ENCODE results near the gene CTDP1.
"Not testable (repeated sequence)": the region's sequence is repeated elsewhere in the genome, so short reads cannot be mapped to it uniquely, and the experiment has no call there.

The CTDP1 gene

DNA sequence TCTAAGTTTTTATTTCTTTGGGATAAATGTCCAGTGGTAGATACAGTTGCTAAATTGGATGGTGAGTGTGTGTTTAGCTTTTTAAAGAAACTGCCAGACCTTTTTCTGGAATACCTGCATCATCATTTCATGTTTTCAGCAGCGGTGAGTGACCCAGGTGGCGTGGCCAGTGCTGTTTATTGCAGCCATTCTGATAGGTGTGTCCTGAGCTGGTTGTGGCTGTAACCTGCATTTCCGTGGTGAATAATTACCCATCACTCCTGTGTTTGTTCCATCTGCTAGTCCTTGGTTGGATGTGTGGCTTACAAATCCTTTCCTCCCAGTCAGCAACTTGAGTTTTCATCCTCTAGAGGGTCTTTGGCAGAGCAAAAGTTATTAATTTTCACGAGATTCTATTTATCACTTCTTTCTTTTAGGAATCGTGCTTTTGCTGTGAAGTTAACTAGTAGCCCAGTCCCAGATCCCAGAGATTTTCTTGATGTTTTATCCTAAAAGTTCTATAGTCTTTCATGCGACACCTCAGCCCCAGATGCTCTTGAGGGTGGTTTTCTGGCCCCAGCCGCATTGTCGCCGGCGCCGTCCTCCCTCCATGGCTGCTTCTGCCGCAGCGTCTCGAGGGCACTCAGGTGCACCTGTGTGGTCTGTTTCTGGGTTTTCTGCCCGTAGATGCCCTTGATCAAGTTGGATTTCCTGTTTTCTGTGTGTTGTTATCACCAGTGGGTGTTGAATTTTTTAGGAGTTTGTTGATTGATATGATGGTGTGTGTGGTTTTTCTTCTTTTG, 44.9 kb downstream of the CTDP1 start:
- DNase-seq (ENCODE audit: low spot score), result no peak

DNA sequence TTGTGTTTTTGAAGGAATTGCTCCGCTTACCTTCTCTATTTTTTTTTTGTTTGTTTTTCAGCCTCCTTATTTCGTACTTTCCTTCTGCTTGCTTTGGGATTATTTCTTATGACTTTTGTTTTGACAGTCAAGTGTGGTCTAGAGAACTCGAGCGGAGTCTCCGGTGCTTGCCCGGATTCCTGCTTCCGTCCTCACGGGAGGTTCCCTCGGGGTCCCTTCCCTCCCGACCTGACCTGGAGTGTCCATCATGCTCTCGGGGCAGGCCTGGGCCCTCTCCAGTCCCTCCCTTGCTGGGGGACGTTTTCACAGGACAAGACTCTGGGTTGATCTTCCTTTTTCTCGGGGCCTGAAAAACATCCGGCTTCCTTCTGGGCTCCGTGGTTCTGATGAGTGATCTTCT, 45.9 kb downstream of the CTDP1 start:
- no peak for DNase-seq (ENCODE audit: low spot score)

DNA sequence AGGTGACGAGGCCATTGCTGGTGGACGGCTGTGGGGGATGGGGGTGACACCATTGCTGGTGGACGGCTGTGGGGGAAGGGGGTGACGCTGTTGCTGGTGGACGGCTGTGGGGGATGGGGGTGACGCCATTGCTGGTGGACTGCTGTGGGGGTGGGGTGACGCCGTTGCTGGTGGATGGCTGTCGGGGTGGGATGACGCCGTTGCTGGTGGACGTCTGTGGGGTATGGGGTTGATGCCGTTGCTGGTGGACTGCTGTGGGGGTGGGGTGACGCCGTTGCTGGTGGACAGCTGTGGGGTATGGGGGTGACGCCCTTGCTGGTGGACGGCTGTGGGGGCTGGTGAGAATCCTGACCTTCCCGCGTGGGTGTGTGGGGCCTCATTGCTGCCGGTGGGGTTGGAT, 47.1 kb downstream of the CTDP1 start:
- DNase-seq (ENCODE audit: low spot score), result no peak

DNA sequence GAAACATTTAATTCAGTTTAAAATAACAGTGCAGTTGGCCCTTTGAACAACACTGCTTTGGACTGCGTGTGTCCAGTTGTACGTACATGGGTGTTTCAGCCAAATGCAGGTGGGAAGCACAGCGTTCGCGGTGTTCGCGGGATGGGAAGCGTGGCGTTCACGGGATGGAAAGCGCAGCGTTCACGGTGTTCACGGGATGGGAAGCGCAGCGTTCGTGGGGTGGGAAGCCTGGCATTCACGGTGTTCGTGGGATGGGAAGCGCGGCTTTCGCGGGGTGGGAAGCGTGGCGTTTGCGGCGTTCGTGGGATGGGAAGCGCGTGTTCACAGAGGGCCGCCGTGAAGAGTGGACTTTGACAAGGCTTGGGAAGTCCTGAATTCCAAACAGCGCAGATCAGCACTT, 47.6 kb downstream of the CTDP1 start:
- DNase-seq (ENCODE audit: low spot score), result no peak

DNA sequence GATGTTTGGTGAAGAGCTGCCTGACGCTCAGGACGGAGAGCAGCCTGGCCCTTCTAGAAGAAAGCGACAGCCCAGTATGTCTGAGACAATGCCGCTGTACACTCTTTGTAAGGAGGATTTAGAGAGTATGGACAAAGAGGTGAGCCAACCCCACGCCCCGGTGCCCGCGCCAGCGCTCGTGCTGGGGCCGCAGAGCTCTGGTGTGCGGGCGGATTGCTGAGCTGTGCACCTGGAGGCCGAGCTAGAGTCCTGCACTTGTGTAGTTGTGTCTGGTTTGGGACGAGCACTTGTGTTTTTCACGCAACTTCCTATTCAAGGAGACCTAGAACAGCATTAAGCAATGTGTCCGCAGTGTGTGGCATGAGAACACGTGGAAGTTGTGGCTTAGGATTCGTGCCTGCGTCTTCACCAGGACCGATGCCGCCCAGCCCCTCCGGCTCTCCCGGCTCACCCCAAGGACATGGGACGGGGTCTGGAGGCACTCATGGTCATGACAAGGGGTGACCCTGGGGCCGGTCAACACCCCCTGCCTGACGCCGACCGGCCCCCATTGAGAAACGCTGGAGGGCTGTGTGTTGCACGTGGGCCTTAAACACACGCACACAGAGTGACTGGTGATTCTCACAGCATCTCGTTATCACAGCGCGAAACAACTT, 49.5 kb downstream of the CTDP1 start:
- DNase-seq (ENCODE audit: low spot score), result no peak

DNA sequence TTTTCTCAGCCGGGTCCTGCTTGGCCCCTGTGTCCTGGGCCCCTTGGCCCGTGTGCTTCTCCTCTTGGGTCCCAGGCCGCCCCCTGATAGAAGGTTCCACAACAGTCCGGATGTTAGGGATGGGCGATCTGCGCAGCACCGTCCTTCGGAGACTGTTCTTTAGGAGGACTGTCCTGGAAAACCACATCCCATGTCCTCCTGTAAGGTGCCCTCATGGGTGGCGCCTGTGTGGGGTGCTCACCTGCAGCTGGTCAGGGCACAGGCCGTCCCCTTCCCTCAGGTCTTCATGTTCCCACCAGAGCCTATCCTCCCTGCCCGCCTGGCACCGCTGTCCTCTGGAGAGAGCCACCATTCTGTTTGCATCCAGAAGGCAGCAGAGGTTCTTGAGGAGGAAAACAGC, 50.0 kb downstream of the CTDP1 start:
- DNase-seq (ENCODE audit: low spot score), result no peak

DNA sequence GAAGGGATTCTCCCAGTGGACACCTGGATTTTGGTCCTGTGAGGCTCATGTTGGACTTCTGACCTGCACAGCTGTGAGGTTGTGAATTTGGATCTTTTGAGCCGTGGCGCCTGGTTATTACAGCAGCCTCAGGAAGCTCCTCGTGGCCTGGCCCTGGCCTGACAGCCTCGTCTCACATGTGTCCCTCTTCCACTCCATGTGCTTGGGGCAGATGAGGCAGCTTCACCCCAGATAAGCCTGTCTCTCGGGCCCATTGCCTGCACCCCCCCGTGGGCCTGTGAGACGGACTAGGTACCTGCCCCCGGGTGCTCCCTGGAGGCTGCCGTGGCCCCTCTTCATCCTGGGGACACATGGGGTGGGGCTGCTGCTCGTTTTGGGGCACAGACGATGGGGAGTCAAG, 51.2 kb downstream of the CTDP1 start:
- no peak for DNase-seq (ENCODE audit: low spot score)

DNA sequence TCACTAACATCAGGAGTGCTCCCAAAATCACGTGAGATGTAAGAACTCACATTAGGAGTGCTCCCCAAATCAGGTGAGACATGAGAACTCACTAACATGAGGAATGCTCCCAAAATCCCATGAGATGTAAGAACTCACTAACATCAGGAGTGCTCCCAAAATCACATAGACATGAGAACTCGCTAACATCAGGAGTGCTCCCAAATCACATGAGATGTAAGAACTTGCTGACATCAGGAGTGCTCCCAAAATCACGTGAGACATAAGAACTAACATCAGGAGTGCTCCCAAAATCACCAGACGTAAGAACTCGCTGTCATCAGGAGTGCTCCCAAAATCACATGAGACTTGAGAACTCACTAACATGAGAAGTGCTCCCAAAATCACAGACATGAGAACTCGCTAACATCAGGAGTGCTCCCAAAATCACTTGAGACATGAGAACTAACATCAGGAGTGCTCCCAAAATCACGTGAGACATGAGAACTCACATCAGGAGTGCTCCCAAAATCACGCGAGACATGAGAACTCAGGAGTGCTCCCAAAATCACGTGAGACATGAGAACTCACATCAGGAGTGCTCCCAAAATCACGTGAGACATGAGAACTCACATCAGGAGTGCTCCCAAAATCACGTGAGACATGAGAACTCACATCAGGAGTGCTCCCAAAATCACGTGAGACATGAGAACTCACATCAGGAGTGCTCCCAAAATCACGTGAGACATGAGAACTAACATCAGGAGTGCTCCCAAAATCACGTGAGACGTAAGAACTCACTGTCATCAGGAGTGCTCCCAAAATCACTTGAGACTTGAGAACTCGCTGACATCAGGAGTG, 52.5 kb downstream of the CTDP1 start:
- DNase-seq (ENCODE audit: low spot score), result not testable (repeated sequence)

DNA sequence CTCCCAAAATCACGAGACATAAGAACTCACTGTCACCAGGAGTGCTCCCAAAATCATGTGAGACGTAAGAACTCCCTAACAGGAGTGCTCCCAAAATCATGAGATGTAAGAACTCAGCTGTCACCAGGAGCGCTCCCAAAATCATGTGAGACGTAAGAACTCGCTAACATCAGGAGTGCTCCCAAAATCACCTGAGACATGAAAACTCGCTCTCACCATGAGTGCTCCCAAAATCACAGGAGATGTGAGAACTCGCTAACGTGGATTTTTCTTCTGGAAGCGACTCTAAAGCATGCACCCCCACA, 53.1 kb downstream of the CTDP1 start:
- no peak for DNase-seq (ENCODE audit: low spot score)

DNA sequence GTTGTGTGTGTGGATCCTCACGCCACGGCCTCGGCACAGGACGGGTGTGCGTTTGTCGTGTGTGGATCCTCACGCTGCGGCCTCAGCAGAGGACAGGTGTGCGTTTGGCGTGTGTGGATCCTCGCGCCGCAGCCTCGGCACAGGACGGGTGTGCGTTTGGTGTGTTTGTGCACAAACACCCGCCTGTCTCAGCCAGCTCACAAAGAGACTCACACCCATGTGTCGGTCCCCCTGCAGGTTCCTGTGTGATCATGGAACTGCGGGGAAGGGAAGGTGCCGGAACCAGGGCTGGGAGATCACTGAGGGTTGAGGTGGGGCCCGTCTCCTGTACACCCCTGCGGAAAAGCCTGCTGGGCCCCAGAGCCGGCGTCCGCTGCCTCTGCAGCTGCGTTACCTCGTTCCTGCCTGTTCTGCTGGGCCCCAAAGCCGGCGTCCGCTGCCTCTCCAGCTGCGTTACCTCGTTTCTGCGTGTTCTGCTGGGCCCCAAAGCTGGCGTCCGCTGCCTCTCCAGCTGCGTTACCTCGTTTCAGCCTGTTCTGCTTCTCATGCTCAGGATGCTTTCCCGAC, 53.6 kb downstream of the CTDP1 start:
- no peak for DNase-seq (ENCODE audit: low spot score)

DNA sequence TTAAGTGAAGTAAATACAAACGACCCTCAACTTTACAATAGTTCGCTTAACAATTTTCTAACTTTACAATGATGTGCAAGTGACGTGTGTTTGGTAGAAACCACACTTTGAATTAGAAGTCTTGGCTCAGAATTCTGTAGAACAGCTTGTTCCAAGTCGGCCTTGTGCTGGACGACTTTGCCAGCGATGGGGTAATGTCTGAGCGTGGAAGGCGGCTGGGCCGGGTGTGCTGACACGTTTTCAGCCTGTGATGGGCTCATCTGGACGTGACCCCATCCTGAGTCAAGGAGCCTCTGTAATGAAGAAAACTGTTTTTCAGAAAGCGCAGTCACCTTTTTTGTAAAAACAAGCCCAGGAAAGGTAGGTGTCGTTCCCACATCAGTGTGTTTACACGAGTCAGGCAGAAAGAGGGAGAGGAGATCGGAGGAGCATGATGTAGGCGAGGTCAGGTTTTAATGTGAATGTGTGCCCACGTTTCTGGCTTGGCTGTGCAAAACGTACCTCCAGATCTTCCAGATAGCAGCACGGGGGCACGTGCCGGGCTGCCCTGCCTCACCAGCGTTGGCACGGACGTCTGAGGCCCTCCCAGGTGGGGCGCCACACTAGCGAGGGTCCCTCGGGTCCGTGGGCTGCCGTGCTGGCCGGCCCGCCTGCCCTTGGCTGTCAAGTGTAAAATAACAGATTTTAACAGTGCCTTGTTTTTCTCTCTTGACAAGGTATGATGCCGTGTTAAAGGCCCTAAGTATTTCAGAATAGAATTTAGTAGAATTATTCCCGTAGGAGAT, 54.6 kb downstream of the CTDP1 start:
- DNase-seq (ENCODE audit: low spot score), result no peak

DNA sequence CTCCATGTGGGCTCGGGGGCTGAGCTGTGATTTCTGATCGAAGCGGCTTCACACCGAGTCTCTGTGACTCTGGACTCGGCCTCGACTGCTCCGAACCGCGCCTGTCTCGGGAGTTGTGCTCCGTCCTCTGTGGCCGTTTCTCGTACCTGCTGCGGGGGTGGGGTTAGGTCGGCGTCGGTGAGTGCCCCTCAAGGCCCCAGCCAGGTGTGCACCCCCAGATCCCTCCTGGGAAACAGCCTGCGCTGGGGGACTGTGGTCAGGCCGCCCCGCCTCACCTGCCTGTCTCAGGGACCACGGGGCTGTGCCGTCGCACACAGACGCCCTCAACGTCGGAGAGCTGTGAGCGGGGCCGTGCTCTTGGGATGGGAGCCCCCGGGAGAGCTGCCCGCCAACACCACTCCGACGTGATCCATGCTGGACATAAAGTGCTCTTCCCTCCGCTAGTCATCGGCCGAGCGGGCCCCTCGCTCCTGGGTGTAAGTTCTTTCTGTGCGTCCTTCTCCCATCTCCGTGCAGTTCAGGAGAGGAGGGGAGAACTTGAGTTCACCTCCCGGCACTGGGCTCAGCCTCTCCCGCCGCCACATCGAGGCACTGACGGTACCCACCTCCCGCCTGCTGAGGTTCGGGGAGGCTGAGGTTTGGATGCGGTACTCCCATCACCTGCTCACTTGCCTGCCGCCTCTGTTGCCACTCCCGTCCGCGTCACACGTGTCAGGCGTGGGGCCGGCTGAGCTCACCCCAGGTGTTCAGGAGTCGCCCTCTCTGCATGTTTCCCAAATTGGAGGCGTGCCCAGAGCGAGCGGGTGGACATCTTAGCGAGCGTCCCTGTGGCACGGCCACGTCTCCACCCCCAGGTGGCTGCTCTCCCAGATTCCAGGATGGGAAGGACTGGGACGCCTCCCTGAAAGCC, 55.7 kb downstream of the CTDP1 start:
- no peak for DNase-seq (ENCODE audit: low spot score)

DNA sequence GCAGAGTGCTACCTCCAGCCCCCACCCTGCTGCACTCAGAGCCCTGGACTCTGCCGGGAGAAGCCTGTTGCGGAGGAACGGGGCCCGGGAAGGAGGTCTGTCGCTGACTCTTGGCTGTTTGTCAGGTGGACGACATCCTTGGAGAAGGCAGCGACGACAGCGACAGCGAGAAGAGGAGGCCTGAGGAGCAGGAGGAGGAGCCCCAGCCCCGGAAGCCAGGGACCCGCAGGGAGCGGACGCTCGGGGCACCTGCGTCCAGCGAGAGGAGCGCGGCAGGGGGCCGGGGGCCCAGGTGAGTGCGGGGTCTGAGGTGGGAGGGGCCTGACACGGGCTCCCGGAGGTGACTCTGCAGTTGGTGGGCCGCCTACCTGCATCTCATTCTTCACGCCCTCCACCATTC, 56.6 kb downstream of the CTDP1 start:
- no peak for DNase-seq (ENCODE audit: low spot score)

DNA sequence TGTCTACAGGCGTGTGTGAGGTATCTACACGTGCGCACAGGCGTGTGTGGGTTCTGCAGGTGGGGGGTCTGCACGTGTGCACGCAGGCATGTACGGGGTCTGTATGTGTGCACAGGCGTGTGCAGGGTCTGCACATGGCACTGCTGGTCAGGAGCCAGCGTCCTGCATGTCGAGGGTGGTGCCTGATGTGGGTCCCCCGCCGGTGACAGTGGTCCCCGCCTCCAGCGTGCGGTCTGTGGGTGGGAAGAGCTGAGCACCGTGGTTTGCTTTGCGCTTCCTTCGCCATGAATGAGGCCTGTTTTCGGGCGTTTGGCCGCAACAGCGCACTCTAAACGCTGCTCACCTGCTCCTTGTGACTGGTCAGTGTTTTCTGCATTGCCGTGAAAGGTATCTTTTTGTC, 57.2 kb downstream of the CTDP1 start:
- no peak for DNase-seq (ENCODE audit: low spot score)

DNA sequence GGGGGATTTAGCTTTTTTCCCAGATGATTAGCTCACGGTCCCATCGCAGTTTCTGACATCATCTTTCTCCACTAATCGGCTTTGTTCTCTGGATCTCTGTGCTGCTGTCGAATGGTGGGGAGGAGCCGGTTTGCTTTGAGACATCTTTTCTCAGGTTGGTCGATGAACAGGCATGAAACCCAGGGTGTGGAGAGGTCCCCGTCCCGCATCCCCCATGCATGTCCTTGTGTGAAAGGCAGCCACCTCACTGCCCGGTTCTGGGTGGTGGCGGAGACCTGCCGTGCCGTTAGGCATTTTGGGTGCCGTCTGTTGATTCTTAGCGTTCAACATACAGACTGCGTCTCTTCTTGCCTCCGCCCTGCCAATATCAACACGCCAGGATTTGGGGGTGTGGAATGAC, 57.8 kb downstream of the CTDP1 start:
- DNase-seq (ENCODE audit: low spot score), result no peak

DNA sequence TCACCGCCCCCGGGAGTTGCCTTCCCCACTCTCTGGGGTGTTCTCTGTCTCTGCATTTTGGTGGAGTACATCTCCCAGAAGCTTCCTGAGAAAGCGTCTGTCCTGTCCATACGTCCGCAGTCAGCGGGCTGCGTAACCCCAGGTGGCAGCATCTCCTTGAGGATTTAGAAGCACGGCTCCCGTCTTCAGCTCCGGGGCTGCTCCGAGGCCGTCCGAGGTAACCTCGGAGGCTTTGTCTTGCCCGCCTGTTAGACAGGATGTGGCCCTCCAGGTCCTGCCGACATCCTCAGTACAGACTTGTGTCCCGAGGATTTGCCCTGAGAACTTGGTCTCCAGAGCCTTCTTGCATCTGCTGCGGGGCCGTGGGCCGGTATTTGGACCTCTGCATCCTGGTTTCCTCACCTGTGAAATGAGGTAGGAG, 58.4 kb downstream of the CTDP1 start:
- DNase-seq (ENCODE audit: low spot score), result no peak

DNA sequence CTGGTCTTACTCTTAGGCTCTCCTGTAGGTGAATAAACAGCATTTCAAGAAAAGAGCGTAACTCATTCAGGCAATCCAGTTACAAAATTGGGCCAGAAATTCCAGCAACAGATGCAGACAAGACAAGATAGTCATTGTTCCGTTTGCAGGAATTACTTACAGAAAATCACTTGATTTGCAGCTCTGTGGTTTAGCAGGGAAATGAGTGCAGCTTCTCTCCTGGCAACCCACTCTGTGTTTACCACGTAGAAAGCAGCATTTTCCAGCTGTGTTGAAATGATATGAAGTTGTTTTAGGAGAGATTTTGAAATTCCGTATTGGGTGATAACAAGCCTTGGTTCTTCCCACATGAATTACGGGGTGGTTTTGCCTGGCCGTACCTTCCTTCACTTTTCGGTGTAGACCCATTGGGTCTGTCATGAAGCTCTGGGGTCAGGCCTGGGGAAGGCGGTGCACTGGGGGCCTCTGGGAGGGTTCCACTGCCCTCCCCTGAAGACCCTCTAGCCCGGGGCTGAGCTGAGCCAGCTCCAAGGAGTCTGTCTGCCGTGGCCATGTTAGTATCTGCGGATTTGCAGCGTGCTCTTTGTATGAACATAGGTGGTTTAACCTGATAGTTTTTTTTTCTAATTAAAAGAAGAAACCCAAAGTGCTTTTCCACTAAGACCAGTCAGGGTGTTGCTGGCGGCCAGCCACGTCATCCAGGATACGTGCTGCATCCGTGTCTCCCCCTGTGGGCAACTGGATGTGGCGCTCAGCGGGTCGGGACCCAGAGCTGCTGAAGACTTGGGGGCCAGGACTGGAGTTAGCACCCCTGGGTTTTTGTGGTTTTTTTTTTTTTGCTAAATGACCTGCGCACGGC, 59.2 kb downstream of the CTDP1 start:
- no peak for DNase-seq (ENCODE audit: low spot score)

DNA sequence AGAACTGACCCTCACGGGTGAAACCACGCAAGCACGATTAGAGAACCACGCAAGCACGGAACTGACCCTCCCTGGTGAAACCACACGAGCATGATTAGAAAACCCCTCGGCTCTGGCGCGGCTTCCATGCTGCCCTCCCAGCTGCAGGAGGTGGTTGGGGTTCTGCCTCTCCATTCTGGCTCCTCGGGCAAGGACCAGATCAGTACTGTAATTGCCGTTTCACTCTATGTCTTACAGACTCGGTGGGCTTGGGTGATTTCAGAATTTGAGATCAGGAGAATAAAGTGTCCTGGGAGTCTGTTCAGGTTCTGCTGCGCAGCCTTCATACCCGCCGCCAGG, 59.8 kb downstream of the CTDP1 start:
- no peak for DNase-seq (ENCODE audit: low spot score)

DNA sequence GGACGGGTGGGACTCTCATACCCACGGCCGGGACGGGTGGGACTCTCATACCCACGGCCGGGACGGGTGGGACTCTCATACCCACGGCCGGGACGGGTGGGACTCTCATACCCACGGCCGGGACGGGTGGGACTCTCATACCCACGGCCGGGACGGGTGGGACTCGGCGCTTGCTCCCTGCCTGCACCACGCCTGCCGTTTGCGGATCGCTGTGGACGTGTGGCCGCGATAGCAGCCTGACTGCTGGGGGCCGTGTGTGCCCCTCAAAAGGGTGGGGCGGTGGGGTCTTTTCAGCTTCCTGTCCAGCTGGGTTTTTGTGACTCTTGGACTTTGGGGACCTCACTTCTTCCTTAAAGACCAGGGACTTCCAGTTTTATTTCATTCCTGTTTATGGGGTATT, 60.4 kb downstream of the CTDP1 start:
- DNase-seq (ENCODE audit: low spot score), result not testable (repeated sequence)

All from kidney capillary endothelial cell (primary cell).